SK-N-SH (cell line): ENCODE results near the gene FSHR.

Experiments used
- EP300 ChIP-seq, 2 experiments: IDR thresholded peaks; 2 replicates each; pipeline versions ENCODE4 v1.4.0 to v1.6.1; 2012; ENCODE audit warnings: borderline replicate concordance in 1 of 2, low read depth in 1 of 2, low read length in 1 of 2
- EZH2phosphoT487 ChIP-seq: fragments of 200-600 bp; sonication (generic); IDR thresholded peaks from 2 replicates; pipeline ENCODE4 v1.6.1; 2017; ENCODE audit warnings: low read depth, mixed run types, mild to moderate bottlenecking, antibody characterized with exemption, moderate library complexity, borderline replicate concordance
- FOSL2 ChIP-seq: IDR thresholded peaks from 2 replicates; pipeline ENCODE4 v1.4.0; 2012; ENCODE audit warnings: low read depth, mild to moderate bottlenecking, moderate library complexity, borderline replicate concordance
- FOXJ3 ChIP-seq: sonication (generic); formaldehyde crosslinking; IDR thresholded peaks from 2 replicates; pipeline ENCODE4 v1.5.1; 2020; ENCODE audit warnings: mild to moderate bottlenecking, missing genetic modification reagents
- FOXM1 ChIP-seq: IDR thresholded peaks from 2 replicates; pipeline ENCODE4 v1.4.0; 2012; ENCODE audit warnings: low read depth, mild to moderate bottlenecking
- MEF2A ChIP-seq: IDR thresholded peaks from 2 replicates; pipeline ENCODE4 v1.4.0; 2012; ENCODE audit warnings: low read depth, borderline replicate concordance
- POLR2AphosphoS5 ChIP-seq: IDR thresholded peaks from 2 replicates; pipeline ENCODE4 v1.6.1; 2012; ENCODE audit warnings: low read depth, low read length
- RAD21 ChIP-seq: IDR thresholded peaks from 2 replicates; pipeline ENCODE4 v1.6.1; 2012; ENCODE audit warnings: mild to moderate bottlenecking, low read length
- TAF1 ChIP-seq: IDR thresholded peaks from 2 replicates; pipeline ENCODE4 v1.6.1; 2012; ENCODE audit warnings: low read depth, mild to moderate bottlenecking, low read length, moderate library complexity, borderline replicate concordance
- ZBTB33 ChIP-seq: IDR thresholded peaks from 2 replicates; pipeline ENCODE4 v1.4.0; 2012; ENCODE audit warnings: low read depth, borderline replicate concordance
- TF ChIP-seq, protein P1 (sequence below): fragments of 200-600 bp; sonication (generic); IDR thresholded peaks from 2 replicates; pipeline ENCODE4 v1.6.1; 2017; ENCODE audit warnings: antibody characterized with exemption, mild to moderate bottlenecking, moderate library complexity
- TF ChIP-seq, protein P2 (sequence below): IDR thresholded peaks from 2 replicates; pipeline ENCODE4 v1.4.0; 2012; ENCODE audit warnings: low read depth, borderline replicate concordance
- TF ChIP-seq, protein P3 (sequence below): IDR thresholded peaks from 2 replicates; pipeline ENCODE4 v1.4.0; 2012; ENCODE audit warnings: low read depth

DNA sequence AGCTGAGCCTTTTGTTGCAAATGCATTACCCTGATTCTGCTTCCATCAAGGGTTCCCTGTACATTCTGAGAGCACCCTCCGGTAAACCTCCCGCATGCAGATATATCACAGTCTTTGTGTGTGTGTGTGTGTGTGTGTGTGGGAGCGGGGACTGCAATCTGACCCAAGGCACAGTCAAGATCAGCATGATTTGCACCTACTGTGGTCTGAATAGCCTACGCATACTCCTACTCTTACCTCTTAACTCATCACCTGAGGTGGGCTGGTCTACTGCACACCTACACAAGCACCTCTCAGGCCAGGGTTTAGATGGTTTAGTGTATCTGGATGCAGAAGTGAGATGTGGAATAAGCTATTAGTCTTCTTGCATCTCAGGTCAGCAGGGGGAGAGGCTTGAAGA lies 174.6 kb downstream of the FSHR start:
- TF ChIP-seq TAF1 (no peak), EP300 (IDR thresholded peaks at IDR 0.05; ENCODE audit: borderline replicate concordance in 1 of 2, low read depth in 1 of 2, low read length in 1 of 2) (no peak), MEF2A (no peak), RAD21 (no peak), POLR2AphosphoS5 (no peak), FOXJ3 (CRISPR knock-in tag) (no peak), FOXM1 (no peak), EZH2phosphoT487 (no peak), ZBTB33 (no peak), FOSL2 (no peak)
- TF ChIP-seq, protein P1, sequence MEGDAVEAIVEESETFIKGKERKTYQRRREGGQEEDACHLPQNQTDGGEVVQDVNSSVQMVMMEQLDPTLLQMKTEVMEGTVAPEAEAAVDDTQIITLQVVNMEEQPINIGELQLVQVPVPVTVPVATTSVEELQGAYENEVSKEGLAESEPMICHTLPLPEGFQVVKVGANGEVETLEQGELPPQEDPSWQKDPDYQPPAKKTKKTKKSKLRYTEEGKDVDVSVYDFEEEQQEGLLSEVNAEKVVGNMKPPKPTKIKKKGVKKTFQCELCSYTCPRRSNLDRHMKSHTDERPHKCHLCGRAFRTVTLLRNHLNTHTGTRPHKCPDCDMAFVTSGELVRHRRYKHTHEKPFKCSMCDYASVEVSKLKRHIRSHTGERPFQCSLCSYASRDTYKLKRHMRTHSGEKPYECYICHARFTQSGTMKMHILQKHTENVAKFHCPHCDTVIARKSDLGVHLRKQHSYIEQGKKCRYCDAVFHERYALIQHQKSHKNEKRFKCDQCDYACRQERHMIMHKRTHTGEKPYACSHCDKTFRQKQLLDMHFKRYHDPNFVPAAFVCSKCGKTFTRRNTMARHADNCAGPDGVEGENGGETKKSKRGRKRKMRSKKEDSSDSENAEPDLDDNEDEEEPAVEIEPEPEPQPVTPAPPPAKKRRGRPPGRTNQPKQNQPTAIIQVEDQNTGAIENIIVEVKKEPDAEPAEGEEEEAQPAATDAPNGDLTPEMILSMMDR = no peak
- TF ChIP-seq, protein P2, sequence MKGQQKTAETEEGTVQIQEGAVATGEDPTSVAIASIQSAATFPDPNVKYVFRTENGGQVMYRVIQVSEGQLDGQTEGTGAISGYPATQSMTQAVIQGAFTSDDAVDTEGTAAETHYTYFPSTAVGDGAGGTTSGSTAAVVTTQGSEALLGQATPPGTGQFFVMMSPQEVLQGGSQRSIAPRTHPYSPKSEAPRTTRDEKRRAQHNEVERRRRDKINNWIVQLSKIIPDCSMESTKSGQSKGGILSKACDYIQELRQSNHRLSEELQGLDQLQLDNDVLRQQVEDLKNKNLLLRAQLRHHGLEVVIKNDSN = no peak
- TF ChIP-seq, protein P3, sequence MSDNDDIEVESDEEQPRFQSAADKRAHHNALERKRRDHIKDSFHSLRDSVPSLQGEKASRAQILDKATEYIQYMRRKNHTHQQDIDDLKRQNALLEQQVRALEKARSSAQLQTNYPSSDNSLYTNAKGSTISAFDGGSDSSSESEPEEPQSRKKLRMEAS = no peak
